AG08396 (cell line): Measurements from ENCODE around the gene LUZP2.

Experiments used
- DNase-seq: peaks from one replicate; pipeline ENCODE4 v3.0.0; 2012; ENCODE audit warnings: low spot score, mixed read lengths

LUZP2 gene

GRCh38 chr11:24635588-24636290, 138.9 kb downstream of the LUZP2 start:
- no peak for DNase-seq

DNA sequence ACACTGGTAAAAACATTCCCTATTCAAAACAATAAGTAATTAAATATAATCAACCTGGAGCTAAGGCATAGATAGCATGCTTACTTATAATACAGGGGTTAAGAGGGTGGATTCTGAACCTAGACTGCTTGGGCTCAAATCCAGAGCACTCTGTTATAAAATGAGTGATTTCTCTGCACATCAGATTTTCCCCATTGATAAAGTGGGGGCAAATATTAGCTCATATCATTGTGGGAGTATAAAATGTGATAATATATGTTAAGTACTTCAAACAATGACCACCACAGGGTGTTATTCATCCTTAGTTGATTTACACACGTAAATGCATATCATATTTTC, 139.4 kb downstream of the LUZP2 start:
- DNase-seq, result no peak

DNA sequence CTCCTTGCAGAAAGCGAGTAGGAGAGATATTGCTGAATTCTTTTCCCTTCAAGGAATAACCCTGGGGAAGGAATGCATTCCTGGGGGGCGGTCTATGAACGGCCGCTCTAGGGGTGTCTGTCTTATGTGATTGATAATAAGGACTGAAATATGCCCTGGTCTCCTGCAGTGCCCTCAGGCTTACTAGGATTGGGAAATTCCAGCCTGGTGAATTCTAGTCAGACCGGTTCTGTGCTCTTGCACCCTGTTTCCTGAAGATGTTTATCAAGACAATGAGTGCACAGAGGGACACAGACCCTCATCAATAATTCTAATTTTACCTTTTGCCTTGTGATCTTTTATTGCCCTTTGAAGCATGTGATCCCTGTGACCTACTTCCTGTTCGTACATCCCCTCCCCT, 140.7 kb downstream of the LUZP2 start:
- no peak for DNase-seq

DNA sequence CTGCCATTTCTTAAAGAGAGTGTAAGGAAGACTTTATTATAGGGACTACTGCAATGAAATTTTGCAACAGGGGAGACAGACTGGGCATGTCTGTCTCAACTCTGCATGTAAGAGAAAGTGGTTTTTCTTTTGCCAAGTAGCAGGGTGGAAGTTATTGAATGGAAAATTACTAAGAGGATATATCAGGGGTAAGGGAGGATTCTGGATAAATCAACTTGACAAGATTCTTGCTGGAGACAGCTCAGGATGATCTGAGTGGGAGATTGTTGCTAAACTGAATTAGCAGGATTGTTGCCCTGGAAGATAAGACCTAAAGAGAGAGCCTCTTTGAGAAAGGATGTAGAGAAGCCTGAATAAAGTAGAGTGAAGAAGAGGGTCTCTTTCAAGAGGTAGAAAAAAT, 145.8 kb downstream of the LUZP2 start:
- DNase-seq, result no peak

- DNase-seq, result no peak
Measured at GRCh38 chr11:24645563-24645962, 148.7 kb downstream of the LUZP2 start.

- no peak for DNase-seq
Measured at GRCh38 chr11:24651873-24652272, 155.0 kb downstream of the LUZP2 start.

GRCh38 chr11:24653901-24654300, 157.0 kb downstream of the LUZP2 start:
- DNase-seq, result no peak

DNA sequence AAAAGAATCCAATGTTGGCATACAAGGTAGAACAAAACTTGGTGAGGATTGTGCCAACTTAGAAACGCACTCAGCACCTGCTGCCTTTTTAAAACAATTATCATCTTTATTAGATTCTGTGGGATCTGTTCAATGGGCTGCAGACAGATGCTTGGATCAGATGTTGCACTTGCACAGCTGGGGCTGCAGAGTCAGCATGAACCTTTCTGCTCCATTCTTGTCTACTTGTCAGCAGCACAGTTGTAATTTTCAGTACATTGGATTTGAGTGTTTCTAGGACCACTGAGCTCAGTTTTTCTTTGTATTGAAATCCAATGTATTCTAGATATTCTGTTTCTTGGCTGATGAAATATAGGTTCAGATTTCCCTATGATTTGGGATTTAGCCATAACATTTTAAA, 164.5 kb downstream of the LUZP2 start:
- DNase-seq, result no peak

- no peak for DNase-seq
Measured at GRCh38 chr11:24664399-24664798, 167.5 kb downstream of the LUZP2 start.

DNA sequence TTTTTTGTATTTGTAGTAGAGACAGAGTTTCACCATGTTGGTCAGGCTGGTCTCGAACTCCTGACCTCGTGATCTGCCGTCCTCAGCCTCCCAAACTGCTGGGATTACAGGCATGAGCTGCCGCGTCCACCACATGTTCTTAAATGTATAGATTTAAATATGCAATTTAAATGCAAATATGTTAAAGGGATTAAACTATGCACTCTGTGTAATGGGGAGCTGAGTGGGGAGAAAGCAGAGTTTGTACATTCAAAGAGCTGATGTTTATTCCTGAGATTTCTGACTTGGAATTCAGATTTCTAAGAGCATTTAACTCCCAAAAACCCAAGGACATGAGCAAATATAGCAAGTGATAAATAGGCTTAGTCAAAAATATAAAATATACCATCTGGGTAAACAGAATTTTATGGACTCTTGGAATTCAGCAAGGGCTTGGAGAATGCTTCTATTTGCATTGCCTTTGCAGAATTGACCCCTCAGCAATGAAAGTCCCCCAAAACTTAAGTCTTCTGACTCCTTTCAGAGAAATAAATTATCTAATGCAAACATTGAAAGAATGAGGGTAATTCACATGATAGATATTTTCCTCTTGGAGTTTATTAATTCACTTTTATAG, 170.6 kb downstream of the LUZP2 start:
- no peak for DNase-seq

DNA sequence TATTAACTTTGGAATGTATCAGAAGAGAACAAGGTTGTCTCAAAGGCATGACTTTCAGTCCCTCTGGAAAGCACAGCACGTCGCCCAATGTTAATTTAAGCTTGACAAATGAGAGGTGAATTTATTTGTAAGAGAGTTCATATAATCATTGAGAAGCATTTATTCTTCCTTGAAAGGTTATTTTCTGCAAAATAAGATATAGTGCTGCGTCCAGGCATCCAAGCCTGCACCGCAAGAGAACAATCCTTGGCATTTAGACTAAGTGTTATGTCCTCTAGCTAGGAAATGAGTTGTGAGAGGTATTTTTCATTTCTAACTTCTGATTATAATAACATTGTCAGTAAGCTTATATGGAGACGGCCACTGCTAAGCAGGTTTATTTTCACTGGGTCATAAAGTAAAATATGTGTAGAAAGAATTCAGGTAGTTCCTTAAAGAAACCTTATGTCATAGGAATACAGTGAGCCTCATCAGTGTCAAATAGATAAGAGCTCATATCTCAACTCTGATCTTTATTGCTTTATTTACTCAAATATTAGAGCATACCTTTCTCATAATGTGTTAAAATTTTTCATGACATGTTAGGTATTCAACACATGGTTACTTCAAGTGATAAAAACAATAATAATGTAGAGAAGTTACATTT, 182.0 kb downstream of the LUZP2 start:
- no peak for DNase-seq

DNA sequence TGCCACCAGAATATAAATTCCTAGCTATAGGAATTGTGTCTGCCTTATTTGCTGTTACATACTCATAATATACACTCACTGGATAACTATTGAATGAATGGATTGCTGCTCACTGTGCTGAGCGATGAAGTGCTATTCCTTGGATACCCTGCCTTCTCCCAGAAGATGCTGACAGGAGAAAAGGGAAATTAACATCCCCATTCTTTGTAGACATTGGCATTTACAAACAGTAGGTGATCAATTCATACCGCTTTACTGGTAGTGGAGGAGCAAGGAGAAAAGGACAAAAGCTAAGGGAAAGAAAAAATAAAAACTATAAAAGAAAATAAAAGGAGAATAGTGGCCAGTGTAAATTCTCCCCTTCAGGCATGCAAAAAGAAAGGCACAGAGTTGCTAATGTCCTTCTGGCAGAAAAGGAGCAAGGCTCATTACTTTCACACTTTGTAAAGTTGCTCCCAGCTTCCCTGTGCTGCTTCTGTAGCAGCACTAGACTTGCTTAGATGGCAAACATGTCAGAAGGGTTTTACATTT, 183.0 kb downstream of the LUZP2 start:
- DNase-seq, result no peak

DNA sequence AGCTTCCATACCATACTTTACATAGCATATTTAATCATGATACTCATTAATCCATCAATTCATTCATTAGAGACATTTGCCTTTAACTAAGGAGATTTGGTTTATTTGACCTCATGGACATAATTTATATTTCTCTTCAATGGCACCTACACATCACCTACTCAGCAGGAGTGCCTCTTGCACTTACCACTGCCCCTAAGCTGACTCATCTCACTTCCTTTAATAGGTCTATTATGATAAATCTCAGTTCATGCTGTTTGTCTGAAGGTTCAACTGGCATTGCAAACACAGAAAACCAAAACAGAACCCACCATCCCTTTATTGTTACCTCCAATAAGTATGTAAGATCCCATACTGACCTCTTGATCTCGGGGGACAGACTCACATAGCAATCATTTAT, 186.7 kb downstream of the LUZP2 start:
- DNase-seq, result no peak

GRCh38 chr11:24685821-24686220, 189.0 kb downstream of the LUZP2 start:
- DNase-seq, result no peak

DNA sequence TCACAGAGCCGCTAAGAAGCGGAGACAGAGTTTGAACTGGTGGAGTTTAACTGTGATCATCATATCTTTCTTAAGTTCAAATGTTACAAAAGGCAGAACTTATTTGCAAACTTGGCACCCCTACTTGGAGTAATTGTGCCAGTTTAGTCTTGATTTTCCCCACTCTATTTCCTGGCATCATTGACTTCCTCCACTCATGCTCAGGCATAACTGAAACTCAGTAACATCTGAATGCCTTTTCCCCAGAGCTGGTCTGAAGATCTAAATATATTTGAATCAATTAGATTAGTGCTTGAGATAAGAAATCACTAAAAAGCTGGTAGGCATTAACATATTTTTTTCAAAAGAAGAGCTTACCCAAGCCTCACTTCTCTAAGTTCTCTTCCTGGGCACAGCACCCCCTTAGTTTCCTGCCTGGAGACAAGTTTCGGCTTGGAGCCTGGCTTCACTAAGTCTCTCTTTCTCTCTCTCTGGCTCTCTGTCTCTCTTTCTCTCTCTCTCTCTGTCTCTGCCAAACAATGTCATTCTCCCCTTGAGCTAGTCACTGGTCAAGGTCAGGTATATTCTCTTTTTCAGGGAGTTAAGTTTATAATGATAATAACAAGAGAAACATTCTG, 190.8 kb downstream of the LUZP2 start:
- no peak for DNase-seq

- no peak for DNase-seq
Measured at GRCh38 chr11:24688981-24689380, 192.1 kb downstream of the LUZP2 start.

- DNase-seq, result no peak
Measured at GRCh38 chr11:24697522-24698111, 200.8 kb downstream of the LUZP2 start.

GRCh38 chr11:24704716-24705115, 207.9 kb downstream of the LUZP2 start:
- no peak for DNase-seq

DNA sequence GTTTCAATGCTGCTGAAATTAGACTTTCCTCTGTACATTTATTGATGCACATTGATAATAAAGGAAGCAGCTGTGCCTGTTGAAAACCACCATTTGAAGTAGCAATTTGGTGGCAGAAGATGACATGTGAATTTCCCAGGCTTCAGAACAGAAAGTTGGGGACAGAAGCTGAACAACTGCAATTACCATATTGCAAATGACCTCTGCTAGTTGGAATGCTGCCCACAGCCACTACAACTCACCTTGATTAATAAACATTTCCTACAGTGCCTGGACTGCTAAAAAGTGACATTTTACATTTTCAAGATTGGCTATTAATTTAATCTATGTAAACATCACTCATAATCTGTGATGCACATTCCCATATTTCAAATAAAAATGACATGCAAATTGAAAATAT, 208.6 kb downstream of the LUZP2 start:
- no peak for DNase-seq

DNA sequence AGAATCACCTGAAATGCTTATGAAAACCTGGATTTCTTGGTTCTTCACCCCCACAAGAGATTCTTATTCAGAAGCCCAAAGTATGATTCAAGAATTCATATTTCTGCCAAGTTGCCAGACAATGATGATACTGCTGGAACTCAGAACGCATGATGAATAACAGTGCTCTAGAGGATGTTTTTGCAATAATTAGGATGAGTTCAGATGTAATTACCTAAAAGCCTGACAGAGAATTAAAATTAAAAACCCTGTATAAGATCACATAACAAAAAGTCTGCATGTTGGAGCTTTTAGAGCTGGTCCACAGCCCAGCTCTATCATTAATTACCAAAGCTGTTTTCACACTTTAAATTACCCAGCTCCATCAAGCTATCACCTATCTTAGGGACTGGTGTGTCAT, 211.8 kb downstream of the LUZP2 start:
- no peak for DNase-seq

GRCh38 chr11:24709928-24710565, 213.2 kb downstream of the LUZP2 start:
- DNase-seq, result no peak

GRCh38 chr11:24714601-24715000, 217.7 kb downstream of the LUZP2 start:
- DNase-seq, result no peak
